NCI-H526 (cell line): ENCODE measurements around the gene ITGAV.

Experiments
- DNase-seq, 2 experiments: peaks; one replicate each; lab custom pipeline; 2025; lab: John Stamatoyannopoulos, UW

Gene ITGAV

GRCh38 chr2:186612555-186613440 is 22.9 kb downstream of the ITGAV start:
- DNase-seq = no peak

DNA sequence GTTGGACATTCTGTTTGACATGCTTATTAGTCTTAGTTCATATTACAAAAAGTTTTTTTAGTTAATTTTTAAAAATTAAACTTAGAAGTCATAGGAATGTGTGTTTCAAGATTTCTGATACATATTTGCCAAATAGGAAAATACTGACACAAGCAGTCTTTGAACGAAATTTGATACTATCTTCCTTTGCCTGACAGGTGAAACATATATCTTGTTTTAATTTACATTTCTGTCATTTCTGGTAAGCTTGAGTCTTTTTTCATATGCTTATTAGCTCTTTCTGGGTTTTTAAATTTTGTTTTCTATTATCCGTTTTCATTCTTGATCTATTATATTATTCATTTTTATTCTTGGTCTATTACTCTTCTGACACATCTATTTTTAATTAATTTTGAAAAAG is 24.5 kb downstream of the ITGAV start:
- DNase-seq = peak; percentile 45 to 58

- peak; percentile 15 to 60 for DNase-seq
Observed at GRCh38 chr2:186617148-186617547, 27.3 kb downstream of the ITGAV start.

- no peak for DNase-seq
Observed at GRCh38 chr2:186617771-186618170, 27.9 kb downstream of the ITGAV start.

GRCh38 chr2:186618696-186619095 is 28.8 kb downstream of the ITGAV start:
- DNase-seq = no peak

DNA sequence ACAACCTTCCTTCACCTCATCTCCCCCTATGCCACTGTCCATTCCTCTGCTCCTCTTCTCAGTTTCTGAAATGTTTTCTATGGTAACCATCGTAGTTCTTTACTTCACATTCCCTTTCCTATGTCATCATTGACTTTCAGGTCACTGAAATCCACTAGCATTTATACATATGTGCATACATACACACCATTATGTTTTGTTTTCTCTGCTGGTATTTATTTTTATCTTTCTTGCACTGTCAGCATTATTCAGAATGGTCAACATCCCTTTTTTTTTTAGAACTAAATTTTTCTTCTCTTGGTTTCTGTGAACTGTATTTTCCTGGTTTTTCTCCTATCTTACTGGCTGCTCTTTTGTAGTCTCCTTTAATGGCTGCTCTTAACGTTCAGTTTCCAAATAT is 33.2 kb downstream of the ITGAV start:
- no peak for DNase-seq

DNA sequence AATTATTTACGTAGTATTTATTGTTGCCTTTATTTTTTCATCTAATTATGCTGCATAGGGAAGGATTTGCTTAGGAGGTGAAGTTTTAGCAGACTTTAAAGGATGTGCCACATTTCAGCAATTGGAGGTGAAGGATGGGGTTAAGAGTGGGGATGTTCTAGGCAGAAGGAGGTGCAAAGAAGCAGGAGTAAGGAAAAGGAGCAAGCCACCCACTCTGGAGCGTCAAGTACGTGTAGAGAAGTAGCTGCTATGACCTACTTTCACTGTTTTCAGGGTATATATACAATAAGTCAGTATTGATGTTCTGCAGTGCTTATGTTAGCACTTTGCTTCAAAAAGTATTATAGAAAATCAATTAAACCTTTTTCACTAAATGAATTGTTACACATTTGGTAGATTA is 34.4 kb downstream of the ITGAV start:
- no peak for DNase-seq

GRCh38 chr2:186629250-186629996 is 39.6 kb downstream of the ITGAV start:
- no peak for DNase-seq

DNA sequence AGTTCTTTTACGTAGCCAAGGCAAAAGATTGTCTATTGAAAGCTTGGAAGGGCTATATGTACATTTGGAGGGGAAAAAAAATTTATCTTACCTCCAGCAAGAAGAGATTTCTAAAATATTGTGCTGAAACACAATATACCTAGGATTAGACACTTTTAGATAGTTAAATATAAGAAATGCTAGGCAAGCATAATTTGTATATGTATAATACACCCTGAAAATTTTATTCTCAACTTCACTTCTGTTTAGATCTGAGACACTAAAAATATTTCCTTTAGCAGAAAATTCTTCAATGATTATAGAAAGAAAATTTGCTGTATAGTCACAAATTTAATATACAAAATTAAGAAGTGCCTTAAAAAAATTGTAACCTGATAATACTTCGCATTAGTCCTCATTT is 42.6 kb downstream of the ITGAV start:
- DNase-seq = no peak

- DNase-seq = no peak
Observed at GRCh38 chr2:186634701-186635100, 44.8 kb downstream of the ITGAV start.

- DNase-seq = no peak
Observed at GRCh38 chr2:186636800-186637496, 47.1 kb downstream of the ITGAV start.

DNA sequence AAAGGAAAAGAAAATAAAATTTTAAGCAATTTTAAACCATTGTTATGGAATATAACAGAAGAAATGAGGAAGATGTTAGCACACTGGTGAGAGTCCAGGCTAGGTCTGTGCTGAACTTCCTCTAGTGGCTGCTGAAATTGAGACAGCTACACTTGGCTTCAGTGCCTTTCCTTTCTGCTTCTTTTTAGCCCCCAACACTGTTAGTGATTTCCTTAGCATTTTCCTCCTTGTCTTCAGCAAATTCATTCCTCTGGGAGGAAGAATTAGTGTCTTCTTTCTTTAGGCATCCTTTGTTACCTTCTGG is 47.6 kb downstream of the ITGAV start:
- no peak for DNase-seq

GRCh38 chr2:186639939-186640338 is 50.1 kb downstream of the ITGAV start:
- no peak for DNase-seq

DNA sequence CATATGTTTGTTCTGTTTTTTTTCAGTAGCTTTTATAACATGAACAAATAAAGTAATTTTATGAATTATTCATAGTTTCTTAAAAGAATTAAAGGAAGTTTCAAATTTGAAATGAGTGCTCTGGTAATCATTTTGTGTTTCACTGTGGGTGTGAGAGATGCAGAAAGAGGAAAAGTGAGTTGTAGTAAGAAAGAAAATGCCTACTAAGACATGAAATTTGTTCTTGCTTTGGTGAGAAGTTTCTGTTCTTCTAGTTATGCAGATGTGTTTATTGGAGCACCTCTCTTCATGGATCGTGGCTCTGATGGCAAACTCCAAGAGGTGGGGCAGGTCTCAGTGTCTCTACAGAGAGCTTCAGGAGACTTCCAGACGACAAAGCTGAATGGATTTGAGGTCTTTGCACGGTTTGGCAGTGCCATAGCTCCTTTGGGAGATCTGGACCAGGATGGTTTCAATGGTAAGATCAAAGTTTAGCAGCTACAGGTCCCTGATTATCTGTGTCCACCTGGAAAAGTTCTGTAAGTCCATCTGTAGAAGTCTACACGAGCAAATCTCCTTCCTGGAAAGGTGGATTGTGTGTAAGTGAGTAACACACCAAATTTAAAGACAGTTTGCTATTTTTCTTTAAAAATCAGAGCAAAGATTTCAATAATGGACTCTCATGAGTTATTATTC is 51.4 kb downstream of the ITGAV start:
- no peak for DNase-seq

- peak; percentile 49 to 68 for DNase-seq
Observed at GRCh38 chr2:186641807-186642321, 52.0 kb downstream of the ITGAV start.

DNA sequence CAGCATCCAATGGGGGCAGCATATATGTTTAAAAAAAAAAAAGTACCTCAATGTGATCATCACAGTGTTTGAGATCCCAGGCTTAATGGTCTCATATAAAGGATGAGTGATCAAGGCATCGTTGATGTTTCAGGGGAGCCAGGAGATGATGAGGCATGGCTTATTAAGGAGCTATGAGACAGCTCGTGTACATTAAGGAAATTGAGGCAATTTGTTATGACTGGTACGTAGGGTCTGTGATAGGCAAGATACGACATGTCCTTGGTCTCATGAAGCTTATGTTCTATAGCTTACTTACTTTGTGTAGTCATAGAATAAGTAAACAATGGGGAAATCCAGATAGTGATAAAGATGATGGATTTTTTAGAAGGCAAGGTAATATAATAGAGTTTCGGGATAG is 54.9 kb downstream of the ITGAV start:
- no peak for DNase-seq

DNA sequence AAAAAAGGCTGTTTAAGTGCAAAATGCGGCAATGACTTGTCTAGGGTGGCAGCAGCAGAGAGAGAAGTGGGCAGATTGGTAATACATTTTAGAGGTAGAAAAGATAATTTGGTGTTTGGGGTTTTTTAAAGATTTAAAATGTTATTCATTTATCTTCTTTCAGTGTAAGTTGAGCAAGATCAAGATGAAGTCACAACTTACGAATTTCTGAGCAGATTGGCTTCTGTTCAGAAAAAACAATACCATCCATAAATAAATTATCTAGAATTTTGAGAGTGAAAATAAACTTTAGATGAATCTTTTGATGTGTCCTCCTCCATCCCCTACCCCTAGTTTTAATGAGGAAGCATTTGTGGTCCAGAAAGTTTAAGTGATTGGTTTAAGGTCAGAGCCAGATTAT is 56.1 kb downstream of the ITGAV start:
- no peak for DNase-seq

DNA sequence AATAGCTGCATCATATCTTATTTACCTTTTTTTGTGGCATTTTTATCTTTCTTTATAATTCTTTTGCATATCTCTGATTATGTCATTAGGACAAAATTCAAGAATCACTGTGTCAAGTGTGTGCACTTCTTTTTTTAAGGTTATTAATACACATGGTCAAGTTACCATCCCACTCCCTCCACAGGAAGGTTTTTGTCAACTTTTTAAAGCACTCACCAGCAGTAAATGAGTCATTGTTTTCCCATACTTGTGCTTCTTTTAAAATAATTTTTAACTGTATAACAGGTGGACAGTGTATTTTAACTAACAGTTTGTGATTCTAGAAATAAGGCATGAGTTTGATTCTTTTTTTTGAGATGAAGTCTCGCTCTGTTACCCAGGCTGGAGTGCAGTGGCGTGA is 58.3 kb downstream of the ITGAV start:
- no peak for DNase-seq

DNA sequence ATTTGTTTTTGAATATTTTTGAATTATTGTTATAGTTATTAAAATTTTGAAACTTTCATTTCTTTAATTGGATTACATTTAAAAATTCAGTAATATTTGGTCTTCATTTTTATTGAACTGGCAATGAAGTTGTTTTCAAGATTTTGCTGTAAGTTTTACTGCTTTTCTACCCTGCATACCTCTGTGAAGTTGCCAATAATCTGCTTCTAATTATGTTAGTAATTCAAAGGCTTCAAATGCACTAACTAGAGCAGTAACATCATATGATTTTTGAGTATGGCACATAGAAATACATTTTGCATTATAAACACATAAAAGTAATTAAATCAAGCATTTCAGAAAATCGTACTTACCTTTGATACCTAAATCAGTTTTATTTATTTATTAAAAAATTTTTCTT is 63.7 kb downstream of the ITGAV start:
- DNase-seq = no peak

DNA sequence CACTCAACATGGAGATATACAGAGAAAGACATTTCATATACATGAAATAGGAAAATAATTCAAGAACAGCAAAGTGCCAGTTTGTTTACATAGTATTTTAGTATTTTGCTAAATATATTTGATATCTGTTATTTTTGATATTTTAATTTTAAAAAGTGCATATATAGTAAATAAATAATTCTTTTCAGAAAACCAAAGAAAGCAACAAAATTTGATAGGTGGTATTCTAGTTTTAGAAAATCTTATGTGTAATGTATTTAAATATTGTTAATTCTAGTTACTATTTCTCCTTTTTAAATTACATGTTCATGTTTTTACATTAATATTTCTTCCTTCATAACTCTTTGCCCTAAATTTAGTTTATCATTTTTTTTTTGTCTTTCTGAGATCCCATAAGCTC is 69.5 kb downstream of the ITGAV start:
- no peak for DNase-seq

DNA sequence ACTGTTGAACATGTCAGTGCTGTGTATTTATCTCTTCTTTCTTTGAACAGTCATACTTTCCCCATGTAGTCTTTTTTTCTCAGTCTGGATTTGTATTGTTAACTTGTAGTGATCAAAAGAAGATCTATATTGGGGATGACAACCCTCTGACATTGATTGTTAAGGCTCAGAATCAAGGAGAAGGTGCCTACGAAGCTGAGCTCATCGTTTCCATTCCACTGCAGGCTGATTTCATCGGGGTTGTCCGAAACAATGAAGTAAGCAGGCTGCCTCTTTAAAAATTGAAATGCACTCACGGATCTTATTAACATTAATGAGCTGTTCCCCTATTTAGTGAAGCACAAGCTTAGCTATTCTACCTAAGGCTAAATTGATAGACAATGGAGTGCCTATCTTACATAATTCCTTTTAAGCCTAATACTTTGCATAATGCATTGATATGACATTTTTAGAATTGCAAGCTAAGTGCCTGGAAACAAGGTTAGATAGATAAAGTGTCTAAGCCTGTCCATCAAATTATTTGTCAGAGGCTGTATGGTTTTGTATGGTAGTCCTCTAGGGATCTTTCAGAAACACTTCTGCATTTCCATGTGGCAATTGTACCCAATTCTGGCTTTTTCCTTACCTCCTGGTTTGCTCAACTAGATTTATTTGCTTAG is 74.7 kb downstream of the ITGAV start:
- DNase-seq = peak; percentile 2 to 23

GRCh38 chr2:186669146-186669545 is 79.3 kb downstream of the ITGAV start:
- DNase-seq = no peak
